ENCODE data around the gene CGNL1.

- TF ChIP-seq CTCF (IDR thresholded peaks at IDR 0.05) (no peak), POLR2A (IDR thresholded peaks at IDR 0.05) (no peak)
Measured at GRCh38 chr15:57337868-57338411, 38.4 kb upstream of the CGNL1 start.
